GM12878 (cell line): Measurements from ENCODE around the gene OTUB1. TPM values are rescaled to one million over a fixed set of nuclear protein-coding genes. Genes with fewer than 3 reads are reported as not detected.

Experiments used
- ATF7 ChIP-seq: fragments of 450-650 bp; IDR thresholded peaks from 2 replicates; pipeline ENCODE4 v1.6.1; 2016; ENCODE audit warnings: low read depth, mild to moderate bottlenecking
- BACH1 ChIP-seq: fragments of 450-650 bp; IDR thresholded peaks from 2 replicates; pipeline ENCODE4 v1.6.1; 2017; ENCODE audit warnings: mild to moderate bottlenecking, borderline replicate concordance
- CREB1 ChIP-seq: IDR thresholded peaks from 2 replicates; pipeline ENCODE4 v1.6.1; 2012; ENCODE audit warnings: low read depth, mild to moderate bottlenecking, inconsistent platforms
- E2F8 ChIP-seq: fragments of 450-650 bp; IDR thresholded peaks from 2 replicates; pipeline ENCODE4 v1.6.1; 2018; ENCODE audit warnings: mild to moderate bottlenecking, low read depth, moderate library complexity; ENCODE audit not compliant: partially characterized antibody
- ESRRA ChIP-seq: IDR thresholded peaks from 2 replicates; pipeline ENCODE4 v1.6.1; 2012; ENCODE audit warnings: mild to moderate bottlenecking, low read length, improper control_type of control experiment
- HCFC1 ChIP-seq: fragments of 150-350 bp; IDR thresholded peaks from 2 replicates; pipeline ENCODE4 v1.6.1; 2014; ENCODE audit warnings: low read length
- HDGF ChIP-seq: fragments of 450-650 bp; IDR thresholded peaks from 2 replicates; pipeline ENCODE4 v1.6.1; 2016; ENCODE audit warnings: antibody characterized with exemption
- IKZF1 ChIP-seq: fragments of 450-650 bp; conservative IDR thresholded peaks from 2 replicates; pipeline ENCODE4 v1.6.1; 2017; ENCODE audit warnings: antibody characterized with exemption, mild to moderate bottlenecking
- RB1 ChIP-seq: fragments of 450-650 bp; formaldehyde crosslinking; IDR thresholded peaks from 2 replicates; pipeline ENCODE4 v1.6.1; 2017; ENCODE audit warnings: mild to moderate bottlenecking, borderline replicate concordance
- SP1 ChIP-seq: IDR thresholded peaks from one replicate; pipeline ENCODE4 v1.6.1; 2011; ENCODE audit warnings: low read depth, low read length
- STAT3 ChIP-seq: IDR thresholded peaks from 2 replicates; pipeline ENCODE4 v1.6.1; 2011; ENCODE audit warnings: low read depth, low read length, improper control_type of control experiment
- TCF12 ChIP-seq: IDR thresholded peaks from 2 replicates; pipeline ENCODE4 v1.6.1; 2011; ENCODE audit warnings: low read depth, mild to moderate bottlenecking, low read length
- TCF3 ChIP-seq: IDR thresholded peaks from 2 replicates; pipeline ENCODE4 v1.6.1; 2012; ENCODE audit warnings: low read depth, mild to moderate bottlenecking, low read length, borderline replicate concordance; ENCODE audit not compliant: insufficient read depth
- ZNF217 ChIP-seq: fragments of 450-650 bp; IDR thresholded peaks from 2 replicates; pipeline ENCODE4 v1.6.1; 2017; ENCODE audit warnings: antibody characterized with exemption, mild to moderate bottlenecking
- ZNF24 ChIP-seq: fragments of 450-650 bp; IDR thresholded peaks from 2 replicates; pipeline ENCODE4 v1.6.1; 2017; ENCODE audit warnings: antibody characterized with exemption, mild to moderate bottlenecking
- ZNF622 ChIP-seq: fragments of 450-650 bp; IDR thresholded peaks from 2 replicates; pipeline ENCODE4 v1.6.1; 2017; ENCODE audit warnings: mild to moderate bottlenecking, inconsistent platforms
- polyA plus RNA-seq, 11 experiments: library from polyadenylated mRNA; depleted of rRNA in 4 of 11; unstranded in 6 of 11; stranded (reverse) in 5 of 11; fragments of >200 nt; fragmentation: Nextera tagmentation in 4 of 11; fragmentation: Illumina TruSeq in 1 of 11; extraction: Ambion mirVana in 4 of 11; extraction: Trizol in 1 of 11; gene quantifications; 1 replicate in 1 of 11; 2 replicates in 10 of 11; pipeline versions ENCODE4 v1.2.1 to v1.2.3, GENCODE V29; 2011 to 2016; ENCODE audit warnings: inconsistent platforms in 2 of 11, missing spikeins in 2 of 11, low read depth in 1 of 11
- total RNA-seq, 4 experiments: library from RNA; depleted of rRNA in 3 of 4; stranded (reverse); fragments of >200 nt in 3 of 4; fragmentation: Illumina TruSeq in 1 of 4; extraction: Trizol in 1 of 4; gene quantifications; 2 replicates each; pipeline versions ENCODE4 v1.2.1 to v1.2.3, GENCODE V29; 2013 to 2021
- TF ChIP-seq, protein P1 (sequence below): fragments of 450-650 bp; IDR thresholded peaks from 2 replicates; pipeline ENCODE4 v1.6.1; 2017; ENCODE audit warnings: borderline replicate concordance
- TF ChIP-seq, protein P2 (sequence below): IDR thresholded peaks from 2 replicates; pipeline ENCODE4 v1.6.1; 2011; ENCODE audit warnings: low read depth, low read length, improper control_type of control experiment, borderline replicate concordance
- TF ChIP-seq, protein P3 (sequence below): IDR thresholded peaks from 2 replicates; pipeline ENCODE4 v1.6.1; 2011; ENCODE audit warnings: mild to moderate bottlenecking, low read depth, low read length, moderate library complexity; ENCODE audit not compliant: insufficient replicate concordance
- TF ChIP-seq, protein P4 (sequence below): IDR thresholded peaks from 2 replicates; pipeline ENCODE4 v1.6.1; 2012; ENCODE audit warnings: low read depth, low read length, improper control_type of control experiment

Gene OTUB1
- total and polyA plus RNA-seq, 10 of the 15 experiments (the other 5 are each of a cell fraction or from before 2014, with no cell fraction given): 49.6 to 225 (median 131) TPM

DNA sequence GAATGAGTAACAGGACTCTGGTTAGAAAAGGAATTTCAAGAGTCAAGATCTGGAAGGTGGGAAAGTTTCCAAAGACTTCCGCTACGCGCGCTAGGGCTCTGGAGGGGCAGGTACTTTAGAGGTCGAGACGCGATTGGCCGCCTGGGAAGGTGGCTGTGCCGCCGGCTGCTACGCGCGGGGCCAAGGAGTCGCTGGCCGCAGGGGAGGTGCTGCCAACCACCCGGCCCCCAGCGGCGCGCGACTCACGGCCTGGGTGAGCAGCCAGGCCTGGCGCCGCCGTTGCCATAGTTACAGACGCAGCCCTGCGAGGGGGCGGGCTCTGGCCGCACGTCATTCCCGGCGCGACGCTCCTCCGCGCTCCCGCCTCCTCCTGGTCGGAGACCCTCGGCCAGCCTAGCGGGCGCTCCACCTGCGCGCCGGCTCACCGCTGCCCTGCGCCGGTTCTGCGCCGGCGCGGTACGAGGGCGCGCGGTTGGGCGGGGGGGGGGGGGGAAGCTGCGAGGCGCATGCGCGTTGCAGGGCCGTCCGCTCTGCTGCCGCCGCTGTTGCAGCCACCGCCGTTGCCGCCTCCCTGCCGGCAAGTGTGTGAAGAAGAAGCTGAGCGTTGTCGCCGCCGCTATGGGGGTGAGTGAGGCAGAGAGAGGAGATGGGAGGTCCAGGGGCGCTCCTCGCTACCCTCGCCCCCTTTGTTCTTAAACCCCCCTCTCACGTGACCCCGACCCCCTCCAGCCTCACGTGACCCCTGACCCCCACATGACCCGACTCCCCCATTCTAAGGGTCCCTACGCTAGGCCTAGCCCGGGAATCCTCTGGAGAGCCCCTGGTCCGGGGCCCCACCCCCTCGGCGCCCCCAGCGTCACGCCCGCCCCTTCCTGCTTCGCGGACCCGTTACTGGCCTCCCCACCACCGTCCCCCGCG, 47.5 kb upstream of the OTUB1 start, which contains the start of gene NAA40 (continued):
- TF ChIP-seq ATF7: no peak
- no peak for TF ChIP-seq ZNF622
- TF ChIP-seq, protein P1, sequence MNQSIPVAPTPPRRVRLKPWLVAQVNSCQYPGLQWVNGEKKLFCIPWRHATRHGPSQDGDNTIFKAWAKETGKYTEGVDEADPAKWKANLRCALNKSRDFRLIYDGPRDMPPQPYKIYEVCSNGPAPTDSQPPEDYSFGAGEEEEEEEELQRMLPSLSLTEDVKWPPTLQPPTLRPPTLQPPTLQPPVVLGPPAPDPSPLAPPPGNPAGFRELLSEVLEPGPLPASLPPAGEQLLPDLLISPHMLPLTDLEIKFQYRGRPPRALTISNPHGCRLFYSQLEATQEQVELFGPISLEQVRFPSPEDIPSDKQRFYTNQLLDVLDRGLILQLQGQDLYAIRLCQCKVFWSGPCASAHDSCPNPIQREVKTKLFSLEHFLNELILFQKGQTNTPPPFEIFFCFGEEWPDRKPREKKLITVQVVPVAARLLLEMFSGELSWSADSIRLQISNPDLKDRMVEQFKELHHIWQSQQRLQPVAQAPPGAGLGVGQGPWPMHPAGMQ: no peak
- no peak for TF ChIP-seq HDGF
- TF ChIP-seq IKZF1: peak; percentile 76
- TF ChIP-seq, protein P2, sequence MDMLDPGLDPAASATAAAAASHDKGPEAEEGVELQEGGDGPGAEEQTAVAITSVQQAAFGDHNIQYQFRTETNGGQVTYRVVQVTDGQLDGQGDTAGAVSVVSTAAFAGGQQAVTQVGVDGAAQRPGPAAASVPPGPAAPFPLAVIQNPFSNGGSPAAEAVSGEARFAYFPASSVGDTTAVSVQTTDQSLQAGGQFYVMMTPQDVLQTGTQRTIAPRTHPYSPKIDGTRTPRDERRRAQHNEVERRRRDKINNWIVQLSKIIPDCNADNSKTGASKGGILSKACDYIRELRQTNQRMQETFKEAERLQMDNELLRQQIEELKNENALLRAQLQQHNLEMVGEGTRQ: peak; percentile 78
- 0 out of 2 replicates have a peak, but pooled peaks have one; percentile 5 for TF ChIP-seq TCF12
- TF ChIP-seq ZNF24: no peak
- TF ChIP-seq CREB1: peak; percentile 99
- TF ChIP-seq HCFC1: peak; percentile 80
- TF ChIP-seq, protein P3, sequence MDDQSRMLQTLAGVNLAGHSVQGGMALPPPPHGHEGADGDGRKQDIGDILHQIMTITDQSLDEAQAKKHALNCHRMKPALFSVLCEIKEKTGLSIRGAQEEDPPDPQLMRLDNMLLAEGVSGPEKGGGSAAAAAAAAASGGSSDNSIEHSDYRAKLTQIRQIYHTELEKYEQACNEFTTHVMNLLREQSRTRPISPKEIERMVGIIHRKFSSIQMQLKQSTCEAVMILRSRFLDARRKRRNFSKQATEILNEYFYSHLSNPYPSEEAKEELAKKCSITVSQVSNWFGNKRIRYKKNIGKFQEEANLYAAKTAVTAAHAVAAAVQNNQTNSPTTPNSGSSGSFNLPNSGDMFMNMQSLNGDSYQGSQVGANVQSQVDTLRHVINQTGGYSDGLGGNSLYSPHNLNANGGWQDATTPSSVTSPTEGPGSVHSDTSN: no peak
- TF ChIP-seq TCF3: no peak
- TF ChIP-seq ZNF217: no peak
- peak; percentile 80 for TF ChIP-seq SP1
- no peak for TF ChIP-seq BACH1
- TF ChIP-seq, protein P4, sequence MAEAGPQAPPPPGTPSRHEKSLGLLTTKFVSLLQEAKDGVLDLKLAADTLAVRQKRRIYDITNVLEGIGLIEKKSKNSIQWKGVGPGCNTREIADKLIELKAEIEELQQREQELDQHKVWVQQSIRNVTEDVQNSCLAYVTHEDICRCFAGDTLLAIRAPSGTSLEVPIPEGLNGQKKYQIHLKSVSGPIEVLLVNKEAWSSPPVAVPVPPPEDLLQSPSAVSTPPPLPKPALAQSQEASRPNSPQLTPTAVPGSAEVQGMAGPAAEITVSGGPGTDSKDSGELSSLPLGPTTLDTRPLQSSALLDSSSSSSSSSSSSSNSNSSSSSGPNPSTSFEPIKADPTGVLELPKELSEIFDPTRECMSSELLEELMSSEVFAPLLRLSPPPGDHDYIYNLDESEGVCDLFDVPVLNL: peak; percentile 62
- TF ChIP-seq ESRRA: no peak
- no peak for TF ChIP-seq STAT3
- TF ChIP-seq E2F8: no peak
- 0 out of 2 replicates have a peak, but pooled peaks have one; percentile 29 for TF ChIP-seq RB1
